Measurements from ENCODE around the gene ITGB5.

DNA sequence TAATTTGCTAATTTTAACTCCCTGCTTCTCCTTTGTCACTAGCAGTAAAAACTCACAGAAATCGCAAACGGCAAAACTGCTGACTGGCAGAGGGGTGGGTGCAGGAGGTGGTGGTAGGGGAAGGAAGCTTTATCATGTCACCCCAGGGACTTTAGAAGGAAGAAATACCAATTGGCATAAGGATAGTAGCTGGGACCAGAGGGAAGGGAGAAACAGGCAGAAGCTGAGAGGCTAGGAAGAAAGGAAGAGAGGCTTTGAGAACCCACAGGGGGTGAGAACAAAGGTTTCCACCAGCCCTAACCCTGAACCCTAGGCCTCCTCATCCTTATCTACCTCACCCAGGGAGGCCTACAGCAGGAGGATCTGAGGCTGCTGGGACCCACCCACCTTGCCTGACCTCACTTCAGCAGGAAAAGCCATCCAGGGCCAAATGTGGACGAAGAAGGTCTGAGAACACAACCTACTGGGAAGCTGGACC is 10.7 kb downstream of the ITGB5 start:
- TF ChIP-seq CTCF (IDR thresholded peaks at IDR 0.05; ENCODE audit: poor library complexity) (no peak), EZH2phosphoT487 (IDR thresholded peaks at IDR 0.05; ENCODE audit: low read depth, severe bottlenecking, unreplicated experiment) (no peak)

All from hepatocyte (in vitro differentiated cells).